HG02588 (cell line): ENCODE measurements around the gene RASAL1.

ENCODE experiments used
- ATAC-seq: cut with Tn5 transposase; IDR thresholded peaks from one replicate; pipeline ENCODE4 v1.9.1; 2021; ENCODE audit warnings: mild to moderate bottlenecking, moderate library complexity; ENCODE audit not compliant: unreplicated experiment

RASAL1 gene

GRCh38 chr12:113099364-113099763 lies 36.2 kb downstream of the RASAL1 start:
- ATAC-seq: no peak

- ATAC-seq: peak; percentile 55
Measured at GRCh38 chr12:113098441-113099028, 37.0 kb downstream of the RASAL1 start.

GRCh38 chr12:113097716-113098440 lies 37.7 kb downstream of the RASAL1 start:
- no peak for ATAC-seq

- ATAC-seq: no peak
Measured at GRCh38 chr12:113096675-113097461, 38.7 kb downstream of the RASAL1 start.

GRCh38 chr12:113095405-113095804 lies 40.2 kb downstream of the RASAL1 start:
- ATAC-seq: no peak

GRCh38 chr12:113094738-113095137 lies 40.8 kb downstream of the RASAL1 start:
- no peak for ATAC-seq

GRCh38 chr12:113093409-113094101 lies 42.0 kb downstream of the RASAL1 start:
- no peak for ATAC-seq

- no peak for ATAC-seq
Measured at GRCh38 chr12:113092607-113093408, 42.8 kb downstream of the RASAL1 start.

GRCh38 chr12:113091506-113091905 lies 44.1 kb downstream of the RASAL1 start:
- no peak for ATAC-seq

- no peak for ATAC-seq
Measured at GRCh38 chr12:113090740-113091139, 44.8 kb downstream of the RASAL1 start.

GRCh38 chr12:113089839-113090238 lies 45.7 kb downstream of the RASAL1 start:
- no peak for ATAC-seq

- no peak for ATAC-seq
Measured at GRCh38 chr12:113088971-113089756, 46.4 kb downstream of the RASAL1 start.

GRCh38 chr12:113088037-113088436 lies 47.5 kb downstream of the RASAL1 start:
- no peak for ATAC-seq

GRCh38 chr12:113087193-113087592 lies 48.4 kb downstream of the RASAL1 start:
- ATAC-seq: no peak

- ATAC-seq: no peak
Measured at GRCh38 chr12:113086249-113087164, 49.1 kb downstream of the RASAL1 start.

GRCh38 chr12:113083863-113084435 lies 51.6 kb downstream of the RASAL1 start:
- ATAC-seq: no peak

- ATAC-seq: peak; percentile 58
Measured at GRCh38 chr12:113082486-113083148, 52.9 kb downstream of the RASAL1 start.

- ATAC-seq: no peak
Measured at GRCh38 chr12:113081873-113082272, 53.7 kb downstream of the RASAL1 start.
